GOT3 (cell line): Measurements from ENCODE around the gene TRMO.

Experiments
- DNase-seq: peaks from one replicate; lab custom pipeline; 2025; ENCODE audit warnings: mixed read lengths; lab: John Stamatoyannopoulos, UW

The TRMO gene

GRCh38 chr9:97859346-97859745 is 63.0 kb downstream of the TRMO start:
- DNase-seq, result no peak

GRCh38 chr9:97858826-97859225 is 63.5 kb downstream of the TRMO start:
- DNase-seq, result no peak

- DNase-seq, result no peak
Observed at GRCh38 chr9:97858393-97858713, 63.9 kb downstream of the TRMO start.

- no peak for DNase-seq
Observed at GRCh38 chr9:97857606-97858392, 64.5 kb downstream of the TRMO start.

DNA sequence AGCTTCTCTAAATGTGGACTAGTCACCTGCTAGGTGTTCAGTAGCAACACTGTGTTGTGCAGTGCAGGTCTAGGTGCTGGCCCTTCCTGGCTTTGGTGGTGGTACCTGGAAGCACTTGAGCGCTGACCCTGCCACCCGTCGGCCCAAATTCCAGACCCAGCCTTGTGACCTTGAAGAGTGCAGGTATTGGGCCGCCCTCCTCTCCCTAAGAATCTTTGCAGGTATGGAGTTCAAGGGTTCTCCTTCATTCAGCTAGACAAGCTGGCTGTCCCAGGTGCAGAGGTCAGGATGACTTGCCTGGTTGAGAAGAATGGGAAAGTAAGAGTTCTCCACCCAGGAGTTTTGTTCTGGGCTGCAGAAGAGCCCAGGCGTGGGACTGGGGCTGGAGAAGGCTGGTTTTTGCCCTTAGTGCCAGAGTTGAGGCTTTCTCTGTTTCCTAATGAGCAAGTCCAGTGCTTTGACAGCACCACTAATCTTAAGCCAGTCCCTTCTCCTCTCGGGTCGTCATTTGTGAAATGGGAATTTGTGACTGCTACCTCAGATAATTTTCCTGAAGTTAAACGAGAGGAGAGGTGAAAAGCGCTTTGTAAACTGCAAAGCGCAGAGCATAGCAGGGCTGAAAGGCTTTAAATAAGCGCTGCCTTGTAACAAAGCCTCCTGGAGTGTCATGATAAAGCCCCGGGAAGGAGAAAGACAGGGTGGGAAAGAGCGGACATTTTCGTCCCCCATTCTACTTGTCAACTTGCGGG is 65.3 kb downstream of the TRMO start:
- DNase-seq, result no peak

DNA sequence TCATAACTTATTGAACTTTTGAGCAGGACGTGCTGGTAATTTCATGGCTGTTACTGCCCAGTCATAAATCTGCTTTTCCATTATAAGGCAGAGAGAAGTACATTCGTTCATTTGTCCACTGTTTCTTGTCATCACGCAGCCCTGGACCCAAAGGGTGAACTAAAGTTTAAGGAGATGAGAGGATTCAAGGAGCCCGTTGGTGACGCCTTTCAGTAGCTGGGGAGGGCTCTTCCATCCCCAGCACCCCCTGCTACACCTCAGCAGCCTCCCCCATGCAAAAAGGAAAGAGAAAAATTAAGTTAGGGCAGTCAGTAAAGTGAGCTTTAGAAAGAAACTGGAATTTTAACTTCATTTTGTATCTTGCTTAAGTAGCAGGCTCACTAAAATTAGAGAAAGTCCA is 66.4 kb downstream of the TRMO start:
- DNase-seq, result no peak

GRCh38 chr9:97855486-97855875 is 66.8 kb downstream of the TRMO start:
- DNase-seq, result no peak

- no peak for DNase-seq
Observed at GRCh38 chr9:97854696-97855485, 67.4 kb downstream of the TRMO start.
